NCI-H1417 (cell line): ENCODE results near the gene RASSF3.
"Not testable (repeated sequence)": the region's sequence is repeated elsewhere in the genome, so short reads cannot be mapped to it uniquely, and the experiment has no call there.

Experiments
- DNase-seq, 3 experiments: peaks; one replicate each; lab custom pipeline; 2025; lab: John Stamatoyannopoulos, UW

Gene RASSF3

DNA sequence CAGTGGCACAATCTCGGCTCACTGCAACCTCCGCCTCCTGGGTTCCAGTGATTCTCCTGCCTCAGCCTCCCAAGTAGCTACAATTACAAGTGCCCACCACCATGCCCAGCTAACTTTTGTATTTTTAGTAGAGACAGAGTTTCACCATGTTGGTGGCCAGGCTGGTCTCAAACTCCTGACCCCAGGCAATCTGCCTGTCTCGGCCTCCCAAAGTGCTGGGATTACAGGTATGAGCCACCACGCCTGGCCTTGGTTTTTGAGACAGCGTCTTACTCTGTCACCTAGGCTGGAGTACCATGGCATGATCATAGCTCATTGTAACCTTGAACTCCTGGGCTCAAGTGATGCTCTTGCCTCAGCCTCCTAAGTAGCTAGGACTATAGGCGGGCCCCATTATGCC is 79.9 kb downstream of the RASSF3 start:
- not testable (repeated sequence) for DNase-seq

DNA sequence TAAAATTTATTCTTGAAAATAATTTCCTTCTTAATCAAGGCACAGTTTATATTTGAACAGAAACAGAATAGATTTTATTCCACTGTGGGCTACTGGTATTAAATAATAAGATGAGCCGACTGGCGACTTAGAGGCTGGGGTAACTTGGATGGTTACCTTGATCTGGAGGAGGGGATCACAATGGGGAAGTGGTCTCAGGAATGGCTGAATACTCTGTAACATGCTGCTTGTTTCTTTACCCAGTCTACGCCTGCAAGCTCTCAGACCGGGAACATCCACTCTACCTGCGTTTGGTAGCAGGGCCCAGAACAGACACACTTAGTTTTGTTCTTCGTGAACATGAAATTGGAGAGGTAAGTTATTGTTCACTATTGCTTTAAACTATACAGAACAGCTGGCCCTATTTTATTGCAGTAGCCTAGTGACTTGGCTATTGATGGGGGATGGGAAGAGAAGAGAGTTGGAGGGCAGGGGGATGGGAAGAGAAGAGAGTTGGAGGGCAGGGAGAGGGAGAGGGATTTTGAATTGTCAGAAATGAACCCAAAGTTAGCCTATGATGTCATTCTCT is 81.0 kb downstream of the RASSF3 start:
- DNase-seq = peak; percentile 32 to 72 (median 57)

GRCh38 chr12:64691795-64692583 is 81.7 kb downstream of the RASSF3 start:
- DNase-seq = peak; percentile 32 to 95 (median 80)

DNA sequence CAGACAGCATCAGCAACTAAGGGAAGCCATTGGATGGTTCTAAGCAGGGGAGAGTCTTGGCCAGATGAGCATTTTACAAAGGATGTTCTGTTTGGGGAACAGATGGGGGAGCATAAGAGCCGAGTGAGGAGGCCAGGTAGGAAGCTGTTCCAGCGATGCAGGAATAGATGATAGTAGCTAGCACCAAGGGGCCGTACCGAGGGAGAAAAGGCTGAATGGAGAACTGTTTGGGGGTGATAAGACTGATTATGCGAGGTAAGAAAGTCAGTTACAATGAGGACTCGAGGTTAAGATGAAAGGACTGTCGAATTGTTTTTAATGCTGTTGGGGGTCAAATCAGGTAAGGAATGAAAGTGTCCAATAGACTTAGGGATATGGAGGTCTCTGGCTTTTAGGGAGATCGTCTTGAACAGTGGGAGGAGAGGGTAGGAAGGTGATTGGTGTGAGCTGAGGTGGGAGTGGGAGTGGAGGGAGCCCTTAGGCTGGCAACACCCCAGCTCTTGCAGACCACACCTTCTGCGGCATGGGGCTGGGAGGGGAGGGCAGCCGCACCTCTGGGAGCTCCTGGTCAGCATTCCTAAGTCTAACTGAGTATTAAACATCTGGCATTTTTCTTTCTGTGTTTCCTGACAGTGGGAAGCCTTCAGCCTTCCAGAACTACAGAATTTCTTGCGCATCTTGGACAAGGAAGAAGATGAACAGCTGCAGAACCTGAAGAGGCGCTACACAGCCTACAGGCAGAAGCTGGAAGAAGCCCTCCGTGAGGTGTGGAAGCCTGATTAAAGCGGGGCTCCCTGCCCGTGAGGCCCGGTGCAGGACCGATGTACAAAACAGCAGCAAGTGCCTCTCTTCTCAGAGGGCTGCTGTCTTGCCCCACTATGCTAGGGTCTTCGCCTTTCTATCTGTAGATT is 84.1 kb downstream of the RASSF3 start:
- no peak for DNase-seq

GRCh38 chr12:64695550-64695949 is 85.3 kb downstream of the RASSF3 start:
- no peak for DNase-seq

DNA sequence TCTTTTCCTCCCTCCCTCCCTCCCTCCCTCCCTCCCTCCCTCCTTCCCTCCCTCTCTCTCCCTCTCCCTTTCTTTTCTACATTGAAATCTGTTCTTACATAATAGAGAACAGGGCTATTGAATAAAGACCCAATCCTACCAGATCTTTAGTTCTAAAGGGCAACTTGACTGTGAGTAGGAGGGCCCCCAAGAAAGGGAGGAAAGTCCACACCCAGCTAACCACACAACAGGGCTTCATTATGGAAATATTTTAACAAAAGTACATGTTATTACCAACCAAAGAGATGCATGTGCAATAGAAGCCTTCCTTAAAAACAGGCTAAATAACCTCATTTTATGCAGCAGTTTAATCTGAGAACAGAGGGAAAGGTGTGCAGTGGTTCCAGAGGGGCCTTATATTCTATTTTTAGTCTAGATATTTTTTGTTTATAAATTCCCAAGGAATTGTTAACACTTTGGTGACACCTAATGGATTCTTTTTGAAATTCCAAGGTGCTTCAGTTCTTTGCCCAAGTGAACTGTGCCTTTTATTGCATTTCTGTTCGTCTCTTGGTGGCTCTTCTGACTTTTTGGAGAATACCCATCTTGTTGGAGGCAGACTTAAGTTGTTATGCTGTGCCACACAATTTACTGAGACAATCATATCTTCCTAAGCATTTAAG is 85.9 kb downstream of the RASSF3 start:
- peak; percentile 23 to 75 (median 60) for DNase-seq

GRCh38 chr12:64699504-64700115 is 89.3 kb downstream of the RASSF3 start:
- no peak for DNase-seq

GRCh38 chr12:64700532-64700931 is 90.2 kb downstream of the RASSF3 start:
- DNase-seq = no peak

- DNase-seq = peak in 1 of 3 experiments; percentile 14
Observed at GRCh38 chr12:64701283-64701682, 91.0 kb downstream of the RASSF3 start.

GRCh38 chr12:64706306-64706705 is 96.0 kb downstream of the RASSF3 start:
- no peak for DNase-seq

GRCh38 chr12:64706857-64707256 is 96.6 kb downstream of the RASSF3 start:
- DNase-seq = no peak

DNA sequence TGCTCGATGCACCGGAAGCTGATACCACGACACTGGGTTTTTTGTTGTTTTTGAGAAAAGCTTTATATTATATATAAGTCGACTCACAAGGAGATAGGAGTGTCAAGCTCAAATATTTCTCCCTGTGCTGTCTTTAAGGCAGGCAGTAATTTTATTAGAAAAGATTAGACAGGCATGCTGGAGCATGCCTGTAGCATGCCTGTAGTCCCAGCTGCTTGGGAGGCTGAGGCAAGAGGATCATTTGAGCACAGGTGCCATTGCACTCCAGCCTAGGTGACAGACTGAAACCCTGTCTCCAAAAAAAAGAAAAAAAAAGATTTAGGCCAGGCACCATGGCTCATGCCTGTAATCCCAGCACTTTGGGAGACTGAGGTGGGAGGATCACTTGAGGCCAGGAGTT is 97.1 kb downstream of the RASSF3 start:
- no peak for DNase-seq

- DNase-seq = no peak
Observed at GRCh38 chr12:64707926-64708325, 97.6 kb downstream of the RASSF3 start.

DNA sequence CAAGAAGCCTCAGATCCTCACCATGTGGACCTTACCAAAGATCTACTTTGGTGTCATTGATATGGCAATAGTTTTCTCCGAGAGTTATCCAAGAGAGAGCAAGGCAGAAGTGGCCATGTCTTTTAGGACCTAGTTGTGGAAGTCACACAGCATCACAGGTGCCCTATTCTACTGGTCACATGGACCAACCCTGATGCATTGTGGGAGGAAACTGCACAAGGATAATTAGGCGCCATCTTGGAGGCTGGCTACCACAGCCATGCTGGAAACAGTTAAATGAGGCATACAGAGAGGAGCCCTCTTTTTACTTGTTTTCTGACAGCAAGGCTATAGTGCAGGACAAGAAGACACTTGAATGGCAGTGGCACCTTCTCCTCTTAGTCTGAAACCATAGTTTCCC is 99.1 kb downstream of the RASSF3 start:
- DNase-seq = no peak

DNA sequence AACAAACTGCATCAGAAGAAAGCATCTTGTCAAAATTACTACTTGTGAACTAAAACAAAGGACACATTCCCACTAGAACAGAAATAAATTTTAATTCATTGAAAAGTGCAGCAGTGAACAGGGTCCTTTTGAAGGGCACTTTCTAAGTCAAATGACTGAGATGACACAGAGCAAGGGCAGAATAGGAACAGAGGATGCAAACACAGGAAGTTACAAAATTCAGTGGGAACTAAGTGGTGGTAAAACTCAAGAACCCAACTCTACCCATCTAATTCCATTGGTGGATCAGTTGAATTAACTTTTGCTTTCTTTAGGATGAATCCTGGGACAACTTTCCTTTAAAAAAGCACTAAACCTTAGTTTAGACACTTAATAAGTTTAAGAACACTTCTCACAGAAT is 103.1 kb downstream of the RASSF3 start:
- no peak for DNase-seq

- no peak for DNase-seq
Observed at GRCh38 chr12:64714551-64714968, 104.3 kb downstream of the RASSF3 start.

DNA sequence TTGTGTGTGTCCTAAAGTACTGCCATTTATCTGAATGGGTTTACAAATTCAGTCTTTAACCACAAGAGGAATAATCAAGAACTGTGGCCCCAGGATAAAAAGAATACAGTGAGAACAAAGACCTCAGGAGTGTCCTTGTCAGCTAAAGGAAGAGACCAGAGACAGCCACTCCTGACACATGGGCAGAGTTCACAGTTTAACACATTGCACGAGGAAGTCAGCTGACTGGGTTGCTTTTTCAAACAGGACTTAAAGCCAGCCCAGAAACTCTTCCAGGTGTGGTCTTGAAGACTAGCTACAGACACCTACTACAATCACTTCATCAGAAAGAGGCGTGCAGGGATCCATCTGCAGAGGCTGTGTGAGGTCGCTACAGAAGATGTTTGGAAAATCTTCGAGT is 106.1 kb downstream of the RASSF3 start:
- DNase-seq = no peak

- DNase-seq = no peak
Observed at GRCh38 chr12:64716839-64717455, 106.7 kb downstream of the RASSF3 start.

GRCh38 chr12:64718649-64719048 is 108.4 kb downstream of the RASSF3 start:
- no peak for DNase-seq

GRCh38 chr12:64720884-64721283 is 110.6 kb downstream of the RASSF3 start:
- DNase-seq = no peak

GRCh38 chr12:64722835-64723234 is 112.5 kb downstream of the RASSF3 start:
- no peak for DNase-seq
